Endothelial cell of umbilical vein (primary cell): Measurements from ENCODE around the gene CACNA2D2. TPM values are rescaled to one million over a fixed set of nuclear protein-coding genes. Genes with fewer than 3 reads are reported as not detected.

ENCODE experiments used
- BruUV-seq: library from RNA; stranded (reverse); fragments of 400-500 nt; replicated peaks from 2 replicates; lab custom pipeline; 2021; lab: Mats Ljungman, UMichigan
- CTCF ChIA-PET: fragments of 300-600, 350-600 bp; sonication (Branson Sonifier 250); formaldehyde crosslinking; loops from one replicate; lab custom pipeline; 2021; ENCODE audit warnings: antibody characterized with exemption, inconsistent platforms; lab: Charles Lee
- POLR2A ChIA-PET: fragments of 300-600, 350-600 bp; sonication (Branson Sonifier 250); formaldehyde crosslinking; loops from one replicate; lab custom pipeline; 2021; ENCODE audit warnings: antibody characterized with exemption, inconsistent platforms; lab: Charles Lee
- DNase-seq: peaks from one replicate; pipeline ENCODE4 v3.0.0-alpha.2; 2011; ENCODE audit warnings: low read depth, low spot score
- FAIRE-seq: peaks from 2 replicates; lab custom pipeline; 2011; peaks lifted over from hg19 to GRCh38; lab: Jason Lieb, UNC
- H2AFZ ChIP-seq: 2 replicates; pipeline ENCODE4 v1.6.0; 2012; ENCODE audit warnings: low read depth, low read length, control low read depth, inconsistent platforms
- H3K27ac ChIP-seq: 2 replicates; pipeline ENCODE4 v1.5.1; 2011; ENCODE audit warnings: low read depth, mild to moderate bottlenecking, control low read depth, low read length, moderate library complexity; ENCODE audit not compliant: insufficient read depth
- H3K27me3 ChIP-seq, 2 experiments: 2 replicates each; pipeline versions ENCODE4 v1.6.0 to v1.6.1; 2011; ENCODE audit warnings: low read length in 2 of 2, mixed read lengths in 1 of 2; ENCODE audit not compliant: control insufficient read depth in 2 of 2, insufficient read depth in 2 of 2
- H3K36me3 ChIP-seq, 2 experiments: 2 replicates in 1 of 2; 3 replicates in 1 of 2; pipeline ENCODE4 v1.5.1; 2011; ENCODE audit warnings: low read length in 2 of 2, mild to moderate bottlenecking in 1 of 2, moderate library complexity in 1 of 2; ENCODE audit not compliant: control insufficient read depth in 2 of 2, insufficient read depth in 2 of 2; ENCODE audit errors: extremely low read depth in 1 of 2
- H3K4me1 ChIP-seq: 3 replicates; pipeline ENCODE4 v1.5.1; 2011; ENCODE audit warnings: mild to moderate bottlenecking, low read length; ENCODE audit not compliant: control insufficient read depth, insufficient read depth; ENCODE audit errors: extremely low read depth
- H3K4me2 ChIP-seq: 2 replicates; pipeline ENCODE4 v1.6.1; 2011; ENCODE audit warnings: low read length, control low read depth, mixed read lengths; ENCODE audit not compliant: insufficient read depth
- H3K4me3 ChIP-seq, 3 experiments: fragments of 200-600 bp in 1 of 3; sonication (generic), shearing (Covaris generic) in 1 of 3; replicated peaks in 1 of 3; 2 replicates each; pipeline ENCODE4 v1.5.1; 2011 to 2016; ENCODE audit warnings: control low read depth in 3 of 3, low read length in 3 of 3, mild to moderate bottlenecking in 2 of 3, inconsistent platforms in 1 of 3, low read depth in 1 of 3, moderate library complexity in 1 of 3; ENCODE audit not compliant: insufficient read depth in 1 of 3
- H3K79me2 ChIP-seq: 2 replicates; pipeline ENCODE4 v1.6.0; 2012; ENCODE audit warnings: low read length, inconsistent platforms; ENCODE audit not compliant: control insufficient read depth, insufficient read depth
- H3K9ac ChIP-seq: replicated peaks from 2 replicates; pipeline ENCODE3; 2011; ENCODE audit warnings: low read length, control low read depth; ENCODE audit not compliant: insufficient read depth; ENCODE audit errors: extremely low read depth
- H3K9me1 ChIP-seq: replicated peaks from 3 replicates; pipeline ENCODE4 v1.6.0; 2011; ENCODE audit warnings: mild to moderate bottlenecking, low read length; ENCODE audit not compliant: control insufficient read depth, insufficient read depth; ENCODE audit errors: extremely low read depth
- H3K9me3 ChIP-seq: replicated peaks from 2 replicates; pipeline ENCODE4 v1.5.1; 2012; ENCODE audit warnings: low read length, inconsistent platforms; ENCODE audit not compliant: control insufficient read depth, insufficient read depth
- H4K20me1 ChIP-seq: replicated peaks from 2 replicates; pipeline ENCODE3; 2011; ENCODE audit warnings: mild to moderate bottlenecking, low read length; ENCODE audit not compliant: control insufficient read depth, insufficient read depth; ENCODE audit errors: extremely low read depth
- EZH2 ChIP-seq: IDR thresholded peaks from 2 replicates; pipeline ENCODE4 v1.6.1; 2012; ENCODE audit warnings: borderline replicate concordance, low read depth, mild to moderate bottlenecking, moderate library complexity, low read length, inconsistent platforms; ENCODE audit not compliant: severe bottlenecking
- FOS ChIP-seq: IDR thresholded peaks from 2 replicates; pipeline ENCODE4 v1.6.1; 2011; ENCODE audit warnings: mild to moderate bottlenecking, low read length, moderate library complexity, borderline replicate concordance; ENCODE audit not compliant: insufficient read depth
- GATA2 ChIP-seq: IDR thresholded peaks from 2 replicates; pipeline ENCODE4 v1.7.0; 2011; ENCODE audit warnings: low read depth, mild to moderate bottlenecking, moderate library complexity, mixed read lengths, low read length; ENCODE audit not compliant: insufficient read length, insufficient read depth
- JUN ChIP-seq: IDR thresholded peaks from 2 replicates; pipeline ENCODE4 v1.6.1; 2011; ENCODE audit warnings: borderline replicate concordance, low read depth; ENCODE audit not compliant: insufficient read length, insufficient read depth
- MAX ChIP-seq: IDR thresholded peaks from 2 replicates; pipeline ENCODE4 v1.6.1; 2011; ENCODE audit not compliant: insufficient read depth, insufficient read length
- MYC ChIP-seq: IDR thresholded peaks from one replicate; pipeline ENCODE4 v1.6.1; 2011; ENCODE audit warnings: mild to moderate bottlenecking, low read depth, low read length
- POLR2A ChIP-seq: IDR thresholded peaks from 2 replicates; pipeline ENCODE4 v1.6.1; 2012; ENCODE audit warnings: low read depth, mild to moderate bottlenecking, control low read depth, low read length
- POLR2AphosphoS5 ChIP-seq: IDR thresholded peaks from 2 replicates; pipeline ENCODE4 v1.6.1; 2012; ENCODE audit warnings: low read depth, mild to moderate bottlenecking, control low read depth, low read length, moderate library complexity; ENCODE audit not compliant: insufficient read depth
- dilution Hi-C: fragments of 300-500 bp; cut with MboI; formaldehyde crosslinking; loops from one replicate; pipeline ENCODE4 v1.15.0; 2019; ENCODE audit warnings: low sequenced_read_pairs; ENCODE audit not compliant: extremely low pct_ligation_motif_present
- intact Hi-C: fragments of 100-400 bp; cut with micrococcal nuclease; formaldehyde crosslinking; loops from one replicate; pipeline ENCODE4 v1.10.0; 2022
- polyA plus RNA-seq, 4 experiments: library from polyadenylated mRNA; depleted of rRNA in 3 of 4; stranded (reverse) in 3 of 4; unstranded in 1 of 4; fragments of >200 nt; gene quantifications; 2 replicates each; pipeline versions ENCODE4 v1.2.1 to v1.2.3, GENCODE V29; 2011 to 2012; ENCODE audit warnings: missing spikeins in 1 of 4
- total RNA-seq: library from RNA; stranded (reverse); gene quantifications from 2 replicates; pipeline ENCODE4 v1.2.3, GENCODE V29; 2021
- TF ChIP-seq, protein P1 (sequence below), 2 donors: IDR thresholded peaks; 1 replicate in 1 of 2; 2 replicates in 1 of 2; pipeline ENCODE4 v1.5.1; 2011; ENCODE audit warnings: low read length in 2 of 2, mild to moderate bottlenecking in 2 of 2, moderate library complexity in 2 of 2, control low read depth in 1 of 2, inconsistent platforms in 1 of 2, low read depth in 1 of 2; ENCODE audit not compliant: insufficient read depth in 1 of 2; ENCODE audit errors: extremely low read depth in 1 of 2

The CACNA2D2 gene
- total and polyA plus RNA-seq, 2 donors (not counting 3 experiments of a cell fraction or from before 2014, with no cell fraction given) = 0.15 TPM; not detected in 1

DNA sequence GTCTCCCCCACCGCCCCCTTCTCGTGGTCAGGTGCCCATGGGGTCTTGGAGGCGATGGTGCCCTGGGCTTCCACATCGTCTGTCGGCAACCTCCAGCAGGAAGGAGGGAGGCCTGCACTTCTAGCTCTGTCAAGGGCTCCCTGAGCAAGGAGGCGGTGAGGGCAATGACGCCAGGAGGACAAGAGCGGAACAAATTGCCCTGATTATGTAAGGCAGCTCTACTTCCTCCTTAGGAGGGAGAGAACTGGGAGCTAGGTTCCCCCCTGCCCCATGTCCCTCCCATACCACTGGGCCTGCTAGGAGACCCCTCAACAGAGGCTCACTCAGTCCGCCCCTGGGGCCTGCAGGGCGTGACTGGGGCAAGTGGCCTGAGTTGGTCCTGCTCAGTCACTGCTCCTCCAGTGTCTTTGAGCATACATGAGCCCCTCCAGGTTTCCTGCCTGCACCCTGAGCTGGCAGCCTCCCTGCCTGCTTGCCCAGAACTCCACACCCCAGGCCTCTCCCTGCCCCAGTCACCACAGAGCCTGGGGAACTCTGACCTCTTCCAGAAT is 56.1 kb downstream of the CACNA2D2 start:
- intact Hi-C loops (no loop called here), dilution Hi-C loops (no loop called here)
- ChIA-PET CTCF (interaction anchor here (2.1 kb wide), 1 partner anchor 11 kb away, joined by 5 read pairs; no protein-coding TSS in a partner anchor), POLR2A (no interaction called here)
- FAIRE-seq = no peak
- Histone ChIP-seq H3K4me2 (no peak overlapping the region), H3K9me3 (no peaks in the 10 kb centered on the region), H3K4me3 (no peak overlapping the region), H3K36me3 (no peaks in the 10 kb centered on the region), H3K9ac (no peak overlapping the region), H3K79me2 (no peaks in the 10 kb centered on the region), H4K20me1 (no peaks in the 10 kb centered on the region), H3K4me1 (no peaks in the 10 kb centered on the region), H3K9me1 (no peaks in the 10 kb centered on the region), H3K27ac (no peak overlapping the region), H3K27me3 (no peaks in the 10 kb centered on the region), H2AFZ (no peak overlapping the region)
- DNase-seq = no peak
- no TSS peak for BruUV-seq
- TF ChIP-seq FOS = no peak
- TF ChIP-seq JUN = no peak
- TF ChIP-seq, protein P1, sequence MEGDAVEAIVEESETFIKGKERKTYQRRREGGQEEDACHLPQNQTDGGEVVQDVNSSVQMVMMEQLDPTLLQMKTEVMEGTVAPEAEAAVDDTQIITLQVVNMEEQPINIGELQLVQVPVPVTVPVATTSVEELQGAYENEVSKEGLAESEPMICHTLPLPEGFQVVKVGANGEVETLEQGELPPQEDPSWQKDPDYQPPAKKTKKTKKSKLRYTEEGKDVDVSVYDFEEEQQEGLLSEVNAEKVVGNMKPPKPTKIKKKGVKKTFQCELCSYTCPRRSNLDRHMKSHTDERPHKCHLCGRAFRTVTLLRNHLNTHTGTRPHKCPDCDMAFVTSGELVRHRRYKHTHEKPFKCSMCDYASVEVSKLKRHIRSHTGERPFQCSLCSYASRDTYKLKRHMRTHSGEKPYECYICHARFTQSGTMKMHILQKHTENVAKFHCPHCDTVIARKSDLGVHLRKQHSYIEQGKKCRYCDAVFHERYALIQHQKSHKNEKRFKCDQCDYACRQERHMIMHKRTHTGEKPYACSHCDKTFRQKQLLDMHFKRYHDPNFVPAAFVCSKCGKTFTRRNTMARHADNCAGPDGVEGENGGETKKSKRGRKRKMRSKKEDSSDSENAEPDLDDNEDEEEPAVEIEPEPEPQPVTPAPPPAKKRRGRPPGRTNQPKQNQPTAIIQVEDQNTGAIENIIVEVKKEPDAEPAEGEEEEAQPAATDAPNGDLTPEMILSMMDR (IDR thresholded peaks at IDR 0.05; ENCODE audit: extremely low read depth in 1 of 2, insufficient read depth in 1 of 2, low read depth in 1 of 2, low read length in 2 of 2) = no peak
- TF ChIP-seq EZH2 = no peak
- no peak for TF ChIP-seq POLR2AphosphoS5
- no peak for TF ChIP-seq POLR2A
- TF ChIP-seq MYC = no peak
- no peak for TF ChIP-seq GATA2
- TF ChIP-seq MAX = no peak
